SH-SY5Y (cell line): Measurements from ENCODE around the gene PLG.

Experiments
- GATA2 ChIP-seq: IDR thresholded peaks from 2 replicates; pipeline ENCODE4 v1.6.1; 2011; ENCODE audit warnings: mild to moderate bottlenecking, low read depth, low read length
- GATA3 ChIP-seq: IDR thresholded peaks from 2 replicates; pipeline ENCODE4 v1.6.1; 2011; ENCODE audit warnings: low read depth, mild to moderate bottlenecking, low read length, moderate library complexity

GRCh38 chr6:160775792-160776580, 73.9 kb downstream of the PLG start:
- TF ChIP-seq GATA2 (no peak), GATA3 (no peak)
